Measurements from ENCODE around the gene DLEU7.

The DLEU7 gene

GRCh38 chr13:50812242-50812641 lies 31.2 kb downstream of the DLEU7 start:
- TF ChIP-seq CTCF (IDR thresholded peaks at IDR 0.05), result no peak
- no peaks in the 10 kb centered on the region for H3K36me3 ChIP-seq
- H3K27ac ChIP-seq, result no peak overlapping the region
- no peaks in the 10 kb centered on the region for H3K27me3 ChIP-seq
- H3K9me3 ChIP-seq, result no peaks in the 10 kb centered on the region
- H3K4me1 ChIP-seq, result no peaks in the 10 kb centered on the region
- DNase-seq, result no peak
- no peak overlapping the region for H3K4me3 ChIP-seq
- intact Hi-C loops (cut with DNase I; ENCODE audit: low total_unique reads), result no loop called here

- Histone ChIP-seq H3K36me3 (no peaks in the 10 kb centered on the region), H3K4me3 (no peak overlapping the region), H3K27me3 (no peaks in the 10 kb centered on the region), H3K4me1 (no peaks in the 10 kb centered on the region), H3K27ac (no peak overlapping the region), H3K9me3 (no peaks in the 10 kb centered on the region)
- TF ChIP-seq CTCF (IDR thresholded peaks at IDR 0.05), result no peak
- intact Hi-C loops (cut with DNase I; ENCODE audit: low total_unique reads), result no loop called here
- no peak for DNase-seq
Measured at GRCh38 chr13:50810998-50811397, 32.5 kb downstream of the DLEU7 start.

GRCh38 chr13:50810468-50810867 lies 33.0 kb downstream of the DLEU7 start:
- Histone ChIP-seq H3K9me3 (peaks cover 0 to 2% (median 0%) of the 10 kb centered on the region in 3 donors), H3K27me3 (no peaks in the 10 kb centered on the region), H3K27ac (no peak overlapping the region), H3K4me1 (no peaks in the 10 kb centered on the region), H3K36me3 (no peaks in the 10 kb centered on the region), H3K4me3 (no peak overlapping the region)
- no peak for DNase-seq
- TF ChIP-seq CTCF (IDR thresholded peaks at IDR 0.05), result no peak
- intact Hi-C loops (cut with DNase I; ENCODE audit: low total_unique reads), result no loop called here

GRCh38 chr13:50809133-50810090 lies 34.1 kb downstream of the DLEU7 start:
- TF ChIP-seq CTCF (IDR thresholded peaks at IDR 0.05), result no peak
- peaks cover 0 to 7% (median 0%) of the 10 kb centered on the region in 3 donors for H3K9me3 ChIP-seq
- H3K36me3 ChIP-seq, result no peaks in the 10 kb centered on the region
- H3K4me1 ChIP-seq, result no peaks in the 10 kb centered on the region
- no peak overlapping the region for H3K4me3 ChIP-seq
- H3K27me3 ChIP-seq, result no peaks in the 10 kb centered on the region
- H3K27ac ChIP-seq, result no peak overlapping the region
- no peak for DNase-seq
- intact Hi-C loops (cut with DNase I; ENCODE audit: low total_unique reads), result no loop called here

GRCh38 chr13:50805805-50806204 lies 37.7 kb downstream of the DLEU7 start:
- H3K36me3 ChIP-seq, result no peaks in the 10 kb centered on the region
- peaks cover 0 to 7% (median 0%) of the 10 kb centered on the region in 3 donors for H3K9me3 ChIP-seq
- TF ChIP-seq CTCF (IDR thresholded peaks at IDR 0.05), result no peak
- intact Hi-C loops (cut with DNase I; ENCODE audit: low total_unique reads), result no loop called here
- no peak for DNase-seq
- no peak overlapping the region for H3K4me3 ChIP-seq
- no peak overlapping the region for H3K27ac ChIP-seq
- no peaks in the 10 kb centered on the region for H3K27me3 ChIP-seq
- H3K4me1 ChIP-seq, result peaks cover 0 to 2% (median 0%) of the 10 kb centered on the region in 4 donors
